Renal pelvis (tissue), 12 donors: ENCODE data around the gene MKS1. TPM values are rescaled to one million over a fixed set of nuclear protein-coding genes. Genes with fewer than 3 reads are reported as not detected.
A peak's percentile ranks its signal among the peaks of the same experiment; 100 is the strongest.

Source experiments
- DNase-seq: peaks from one replicate; pipeline ENCODE4 v3.0.0-alpha.2; 2013
- long read RNA-seq, 16 experiments: transcript quantifications; one replicate each; lab custom pipeline, GENCODE V29; 2026
- polyA plus RNA-seq, 3 donors: library from polyadenylated mRNA; unstranded; fragments of 120-200 nt; gene quantifications; one replicate each; pipeline ENCODE4 v1.2.1, GENCODE V29; 2013; ENCODE audit not compliant: insufficient read length in 3 of 3

MKS1 gene
- 10 to 100 TPM; 37.0 to 63.1 (median 55.2) TPM for polyA plus RNA-seq
- long read RNA-seq, donor 1, partial matches to known transcripts: 0 of 6 reads
- long read RNA-seq, donor 1, other reads (novel, unspliced or antisense): 0 of 6 reads
- long read RNA-seq, donor 2, transcript MKS1-202 (18 exons, 2,397 nt): major isoform, 8 of 9 reads
- long read RNA-seq, donor 2, partial matches to known transcripts: 0 of 9 reads
- long read RNA-seq, donor 2, other reads (novel, unspliced or antisense): 0 of 9 reads
- long read RNA-seq, donor 3, partial matches to known transcripts: 0 of 6 reads
- long read RNA-seq, donor 3, other reads (novel, unspliced or antisense): 0 of 6 reads
- long read RNA-seq, donor 4, transcript MKS1-202 (18 exons, 2,397 nt): major isoform, 8 of 10 reads
- long read RNA-seq, donor 4, partial matches to known transcripts: 0 of 10 reads
- long read RNA-seq, donor 4, other reads (novel, unspliced or antisense): 0 of 10 reads
- long read RNA-seq, donor 5, transcript MKS1-202 (18 exons, 2,397 nt): major isoform, 6 of 6 reads
- long read RNA-seq, donor 5, partial matches to known transcripts: 0 of 6 reads
- long read RNA-seq, donor 5, other reads (novel, unspliced or antisense): 0 of 6 reads
- long read RNA-seq, donor 6, partial matches to known transcripts: 0 of 6 reads
- long read RNA-seq, donor 6, other reads (novel, unspliced or antisense): 0 of 6 reads
- long read RNA-seq, donor 7, transcript MKS1-202 (18 exons, 2,397 nt): major isoform, 10 of 17 reads
- long read RNA-seq, donor 7, partial matches to known transcripts: 5 of 17 reads
- long read RNA-seq, donor 7, other reads (novel, unspliced or antisense): 0 of 17 reads
- long read RNA-seq, donor 8, partial matches to known transcripts: 0 of 1 reads
- long read RNA-seq, donor 8, other reads (novel, unspliced or antisense): 0 of 1 reads
- long read RNA-seq, donor 9, partial matches to known transcripts: 0 of 4 reads
- long read RNA-seq, donor 9, other reads (novel, unspliced or antisense): 0 of 4 reads
- long read RNA-seq, donor 10, transcript MKS1-202 (18 exons, 2,397 nt): major isoform, 5 of 9 reads
- long read RNA-seq, donor 10, partial matches to known transcripts: 0 of 9 reads
- long read RNA-seq, donor 10, other reads (novel, unspliced or antisense): 0 of 9 reads
- long read RNA-seq, donor 11, partial matches to known transcripts: 0 of 4 reads
- long read RNA-seq, donor 11, other reads (novel, unspliced or antisense): 0 of 4 reads
- long read RNA-seq, donor 12, partial matches to known transcripts: 0 of 8 reads
- long read RNA-seq, donor 12, other reads (novel, unspliced or antisense): 0 of 8 reads
- long read RNA-seq, donor 13, partial matches to known transcripts: 0 of 2 reads
- long read RNA-seq, donor 13, other reads (novel, unspliced or antisense): 0 of 2 reads
- long read RNA-seq, donor 14: 0 reads
- long read RNA-seq, donor 15: 0 reads
- long read RNA-seq, donor 16, transcript MKS1-202 (18 exons, 2,397 nt): major isoform, 11 of 11 reads
- long read RNA-seq, donor 16, partial matches to known transcripts: 0 of 11 reads
- long read RNA-seq, donor 16, other reads (novel, unspliced or antisense): 0 of 11 reads

DNA sequence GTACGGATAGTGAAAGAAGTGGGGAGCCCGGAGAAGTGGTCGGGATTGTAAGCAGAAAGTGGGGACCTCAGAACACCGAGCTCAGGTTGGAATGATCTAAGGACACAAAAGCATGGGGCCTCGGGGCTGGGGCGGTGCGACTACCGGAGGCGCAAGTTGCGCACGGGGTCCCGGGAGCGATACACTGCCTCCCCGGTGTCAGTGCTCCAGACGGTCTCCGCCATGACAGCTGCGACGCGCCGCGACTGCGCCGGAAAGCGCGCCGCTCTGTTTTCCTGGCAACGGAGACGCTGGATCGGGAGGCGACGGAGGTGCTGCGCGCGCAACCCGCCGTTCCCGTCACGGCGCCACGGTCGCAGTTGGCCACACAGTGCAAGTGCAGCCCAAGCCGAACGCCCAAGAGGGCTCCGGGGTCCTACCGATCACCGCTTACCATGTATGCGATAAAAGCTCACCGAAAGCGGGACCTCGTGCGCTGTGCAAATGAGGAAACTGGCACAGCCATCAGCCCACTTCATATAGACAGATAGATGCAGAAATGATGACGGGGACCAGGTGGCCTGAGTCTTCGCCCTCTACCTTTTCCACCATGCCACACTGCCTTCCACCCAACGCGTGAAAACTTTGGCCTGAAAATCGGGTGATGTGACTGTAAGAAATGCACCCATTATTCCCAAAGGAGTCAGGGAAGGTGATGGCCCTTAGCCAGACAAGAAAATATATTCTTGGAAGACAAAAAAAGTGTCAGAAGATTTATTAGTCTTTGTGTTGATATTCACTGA is at the start of gene MKS1:
MKS1 (minus strand) TSS at position 249 of the 782 bp plus-strand sequence; CDS start at position 224, 25 bp downstream.
- DNase-seq: peak; percentile 95

- DNase-seq: no peak
Measured at GRCh38 chr17:58268326-58268725, 49.3 kb upstream of the MKS1 start.

- DNase-seq: no peak
Measured at GRCh38 chr17:58267347-58268324, 48.6 kb upstream of the MKS1 start.

DNA sequence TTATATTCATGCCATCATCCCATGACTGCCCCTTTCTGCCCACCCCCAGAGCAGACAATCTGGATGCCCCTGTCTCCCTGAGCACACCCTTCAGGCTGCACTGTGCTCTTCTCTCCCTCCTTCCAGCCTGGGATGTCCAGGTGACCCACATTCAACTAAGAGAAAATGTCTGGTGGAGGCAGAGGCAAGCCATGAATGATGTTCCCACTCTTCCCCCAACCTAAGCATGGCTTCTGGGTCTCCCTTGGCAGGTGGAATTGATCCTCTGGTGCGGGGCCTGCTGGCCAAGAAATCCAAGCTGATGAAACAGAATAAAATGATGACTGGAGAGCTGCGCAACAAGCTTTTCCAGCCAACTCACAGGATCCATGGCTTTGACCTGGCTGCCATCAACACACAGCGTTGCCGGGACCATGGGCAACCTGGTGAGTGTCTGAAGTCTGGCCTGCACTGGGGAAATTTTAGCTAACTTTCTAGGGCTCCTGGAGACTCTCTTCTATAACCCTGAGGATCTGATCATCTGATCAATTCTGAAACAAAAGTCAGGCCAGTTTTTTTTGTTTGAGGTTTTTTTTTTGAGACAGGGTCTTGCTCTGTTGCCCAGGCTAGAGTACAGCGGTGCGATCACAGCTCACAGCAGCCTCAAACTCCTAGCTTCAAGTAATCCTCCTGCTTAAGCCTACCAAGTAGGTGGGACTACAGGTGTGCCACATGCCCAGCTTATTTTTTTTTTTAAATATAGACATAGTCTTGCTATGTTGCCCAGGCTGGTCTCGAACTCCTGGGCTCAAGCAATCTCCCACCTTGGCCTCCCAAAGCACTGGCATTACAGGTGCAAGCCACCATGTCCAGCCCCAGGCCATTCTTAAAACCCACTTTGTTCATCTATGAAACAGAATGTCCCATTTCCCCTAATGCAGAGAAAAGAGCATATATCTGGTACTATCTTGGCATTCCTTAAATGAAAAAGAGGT is 47.1 kb upstream of the MKS1 start:
- no peak for DNase-seq

DNA sequence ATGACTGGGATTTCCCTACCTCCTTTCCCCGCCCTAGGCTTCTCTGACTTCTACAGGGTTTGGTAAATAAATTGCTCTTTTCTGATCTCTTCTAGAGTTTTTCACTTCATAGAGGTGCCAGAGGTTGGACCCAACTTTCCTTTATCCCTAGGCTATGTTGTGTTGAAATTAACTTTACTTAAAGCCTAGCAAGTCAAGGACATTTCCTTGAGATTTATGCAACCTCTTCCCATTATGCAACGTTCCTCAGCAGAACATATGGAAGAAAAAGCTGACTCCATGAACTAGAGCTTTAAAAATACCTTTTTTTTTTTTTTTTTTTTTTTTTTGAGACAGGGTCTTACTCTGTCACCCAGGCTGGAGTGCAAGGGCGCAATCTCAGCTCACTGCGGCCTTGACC is 46.2 kb upstream of the MKS1 start:
- no peak for DNase-seq

GRCh38 chr17:58264407-58265103 is 45.5 kb upstream of the MKS1 start:
- no peak for DNase-seq

DNA sequence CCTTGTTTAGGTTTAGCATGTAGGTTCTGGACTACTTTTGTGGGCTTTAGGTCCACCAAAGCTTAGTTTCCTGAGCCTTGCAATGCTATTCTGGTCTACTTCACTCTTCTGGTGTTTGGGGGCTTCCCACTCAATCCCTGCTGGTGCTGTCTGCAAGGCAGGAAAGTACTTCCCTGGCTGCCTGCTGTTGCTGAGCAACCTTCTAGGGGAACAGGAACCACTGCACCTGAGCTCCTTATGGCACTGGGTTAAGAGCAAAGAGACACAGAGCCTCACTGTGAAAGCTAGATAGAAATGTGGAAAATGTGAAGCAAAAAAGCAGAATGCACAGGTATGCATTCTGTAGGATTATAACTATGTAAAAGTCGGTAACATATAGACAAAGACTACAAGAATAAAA is 44.7 kb upstream of the MKS1 start:
- DNase-seq: no peak

- DNase-seq: no peak
Measured at GRCh38 chr17:58262149-58262548, 43.1 kb upstream of the MKS1 start.

DNA sequence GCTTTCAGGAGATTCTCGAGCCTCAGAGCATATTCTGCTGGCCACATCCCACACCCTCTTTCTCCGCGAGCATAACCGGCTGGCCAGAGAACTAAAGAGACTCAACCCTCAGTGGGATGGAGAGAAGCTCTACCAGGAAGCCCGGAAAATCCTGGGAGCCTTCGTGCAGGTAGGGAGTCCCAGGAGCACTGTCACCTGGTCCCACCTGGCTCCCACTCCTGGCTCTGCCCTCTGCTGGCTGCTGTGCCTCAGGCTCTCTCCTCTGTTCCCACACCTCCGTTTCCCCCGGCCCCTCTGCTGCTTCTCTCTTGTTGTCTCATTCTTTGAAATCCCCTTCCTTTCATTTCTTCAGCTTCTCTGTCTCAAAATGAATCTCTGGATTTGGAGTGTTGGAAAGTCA is 35.7 kb upstream of the MKS1 start:
- DNase-seq: no peak

DNA sequence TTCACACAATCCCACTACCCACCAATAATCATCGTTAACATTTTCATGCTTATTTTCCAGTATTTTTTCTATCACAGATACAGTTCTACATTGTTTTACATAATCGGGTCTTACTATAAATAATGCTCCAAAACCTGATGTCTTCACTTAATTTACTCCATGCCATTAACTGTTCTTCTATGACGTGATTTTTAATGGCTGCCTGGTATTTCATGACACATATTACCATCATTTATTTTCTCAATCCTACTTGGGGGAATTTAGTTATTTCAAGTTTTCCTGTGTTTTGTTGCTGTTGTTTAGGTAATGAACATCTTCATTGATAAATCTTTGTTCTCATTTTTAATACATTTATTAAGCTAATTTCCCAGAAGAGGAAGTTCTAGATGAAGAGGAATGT is 34.0 kb upstream of the MKS1 start:
- no peak for DNase-seq

GRCh38 chr17:58252141-58252540 is 33.1 kb upstream of the MKS1 start:
- no peak for DNase-seq

- DNase-seq: no peak
Measured at GRCh38 chr17:58250344-58251011, 31.4 kb upstream of the MKS1 start.

DNA sequence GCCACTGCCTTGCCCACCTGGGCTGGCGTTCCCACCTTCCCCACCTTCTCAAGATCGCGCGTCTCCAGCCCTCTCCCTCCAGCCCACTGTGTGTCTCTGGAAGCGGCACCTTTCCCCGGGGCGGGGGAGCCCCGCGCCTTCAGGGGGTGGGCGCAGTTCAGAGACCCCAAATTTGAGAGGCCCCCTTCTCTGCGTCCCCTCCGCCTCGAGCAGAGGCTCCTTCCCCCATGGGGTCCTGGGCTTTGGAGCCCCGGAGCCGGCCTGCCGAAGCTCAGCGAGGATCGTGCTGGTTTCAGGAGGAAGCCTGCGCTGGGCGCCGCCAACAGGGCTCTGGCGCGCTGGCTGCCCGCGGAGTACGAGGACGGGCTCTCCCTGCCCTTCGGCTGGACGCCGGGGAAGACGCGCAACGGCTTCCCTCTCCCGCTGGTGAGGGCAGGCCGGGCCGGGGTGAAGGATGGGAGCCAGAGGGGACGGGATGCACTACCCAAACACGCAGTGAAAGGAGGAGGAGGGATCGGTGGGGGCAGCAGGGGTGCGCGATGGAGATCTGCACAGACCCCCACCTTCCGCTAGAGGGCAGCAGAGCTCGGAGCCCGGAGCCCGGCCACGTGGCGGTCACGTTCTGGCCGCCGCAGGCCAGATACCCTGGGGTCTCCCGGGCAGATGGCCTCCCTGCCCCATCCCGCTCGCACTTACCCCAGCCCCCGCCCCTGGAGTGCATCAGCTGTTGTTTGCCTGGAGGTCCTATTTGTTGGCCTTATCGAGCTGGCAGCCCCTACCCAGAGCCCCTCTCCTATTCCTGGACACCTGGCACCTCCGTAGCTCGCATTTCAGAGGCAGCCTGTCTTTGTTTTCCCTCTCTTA is 30.4 kb upstream of the MKS1 start:
- DNase-seq: peak; percentile 58

DNA sequence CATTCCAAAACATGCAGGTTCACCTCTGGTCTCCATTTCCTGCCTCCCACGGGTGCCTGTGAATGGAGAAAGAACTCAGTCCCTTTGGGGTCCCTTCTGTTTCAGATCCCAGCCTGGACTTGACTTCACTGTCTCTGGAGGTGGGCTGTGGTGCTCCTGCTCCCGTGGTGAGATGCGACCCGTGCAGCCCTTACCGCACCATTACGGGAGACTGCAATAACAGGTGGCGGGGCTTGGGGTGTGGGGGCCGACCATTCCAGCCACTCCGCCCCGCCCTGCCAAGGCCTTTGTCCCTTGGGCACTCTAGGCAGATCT is 29.9 kb upstream of the MKS1 start:
- no peak for DNase-seq

- no peak for DNase-seq
Measured at GRCh38 chr17:58247511-58248363, 28.7 kb upstream of the MKS1 start.
